GM12865 (cell line): Measurements from ENCODE around the gene PKD2L2.

Experiments
- DNase-seq: peaks from one replicate; pipeline ENCODE4 v3.0.0; 2010; ENCODE audit warnings: low read depth
- H3K4me3 ChIP-seq: 2 replicates; pipeline ENCODE4 v1.5.1; 2011; ENCODE audit warnings: mild to moderate bottlenecking, low read depth, low read length, control low read depth
- CTCF ChIP-seq: IDR thresholded peaks from 2 replicates; pipeline ENCODE4 v1.5.1; 2011; ENCODE audit warnings: low read length, control low read depth, low read depth, inconsistent platforms; ENCODE audit not compliant: insufficient read depth; ENCODE audit errors: missing control alignments

Gene PKD2L2

GRCh38 chr5:137870647-137871339, 18.5 kb upstream of the PKD2L2 start:
- TF ChIP-seq CTCF: no peak
- H3K4me3 ChIP-seq: no peak overlapping the region
- no peak for DNase-seq

- no peak for TF ChIP-seq CTCF
- DNase-seq: no peak
- no peak overlapping the region for H3K4me3 ChIP-seq
Observed at GRCh38 chr5:137871571-137871970, 17.7 kb upstream of the PKD2L2 start.

GRCh38 chr5:137872466-137872865, 16.8 kb upstream of the PKD2L2 start:
- DNase-seq: no peak
- TF ChIP-seq CTCF: no peak
- no peak overlapping the region for H3K4me3 ChIP-seq

GRCh38 chr5:137876101-137876500, 13.2 kb upstream of the PKD2L2 start:
- no peak overlapping the region for H3K4me3 ChIP-seq
- TF ChIP-seq CTCF: no peak

GRCh38 chr5:137880313-137880712, 8.9 kb upstream of the PKD2L2 start:
- no peak overlapping the region for H3K4me3 ChIP-seq
- TF ChIP-seq CTCF: no peak
- DNase-seq: no peak

More at GRCh38 chr5:137876101-137876500, 13.2 kb upstream of the PKD2L2 start:
- DNase-seq: no peak

GRCh38 chr5:137887831-137888230, 1.4 kb upstream of the PKD2L2 start:
- peak; percentile 10 for DNase-seq
- peak overlapping the region; percentile 98 for H3K4me3 ChIP-seq
- TF ChIP-seq CTCF: no peak

- TF ChIP-seq CTCF: no peak
- no peak for DNase-seq
- peak overlapping the region; percentile 98 for H3K4me3 ChIP-seq
Observed at GRCh38 chr5:137888466-137888862, 793 bp upstream of the PKD2L2 start.
